Endothelial cell (in vitro differentiated cells): ENCODE results near the gene SMIM34. TPM values are rescaled to one million over a fixed set of nuclear protein-coding genes. Genes with fewer than 3 reads are reported as not detected.

Source experiments
- DNase-seq: peaks from one replicate; pipeline ENCODE4 v3.0.0; 2021; ENCODE audit warnings: low spot score
- H3K27ac Mint-ChIP-seq: one replicate; pipeline ENCODE4 v1.8.0; 2021; ENCODE audit warnings: mixed read lengths, inconsistent platforms; ENCODE audit not compliant: unreplicated experiment
- H3K27me3 Mint-ChIP-seq: one replicate; pipeline ENCODE4 v1.8.0; 2021; ENCODE audit warnings: mild to moderate bottlenecking, moderate library complexity, mixed read lengths, inconsistent platforms; ENCODE audit not compliant: unreplicated experiment
- H3K36me3 Mint-ChIP-seq: one replicate; pipeline ENCODE4 v1.8.0; 2021; ENCODE audit warnings: mild to moderate bottlenecking, low read depth, mixed read lengths, inconsistent platforms; ENCODE audit not compliant: unreplicated experiment
- H3K4me1 Mint-ChIP-seq: one replicate; pipeline ENCODE4 v1.8.0; 2021; ENCODE audit warnings: mild to moderate bottlenecking, mixed read lengths, inconsistent platforms; ENCODE audit not compliant: unreplicated experiment
- H3K4me3 Mint-ChIP-seq: one replicate; pipeline ENCODE4 v1.8.0; 2021; ENCODE audit warnings: mild to moderate bottlenecking, mixed read lengths, inconsistent platforms; ENCODE audit not compliant: unreplicated experiment
- H3K9me3 Mint-ChIP-seq: one replicate; pipeline ENCODE4 v1.8.0; 2021; ENCODE audit warnings: mixed read lengths, inconsistent platforms; ENCODE audit not compliant: unreplicated experiment
- CTCF ChIP-seq: fragments of 200-600 bp; sonication (generic); IDR thresholded peaks from one replicate; pipeline ENCODE4 v1.5.0; 2021; ENCODE audit warnings: antibody characterized with exemption; ENCODE audit not compliant: unreplicated experiment
- total RNA-seq: library from RNA; stranded (reverse); fragmentation: NEBNext Ultra II Directional; extraction: Animal tissue kit (Norgen Biotek cat#: 25700); gene quantifications from one replicate; pipeline ENCODE4 v1.2.1, GENCODE V29; 2021; ENCODE audit not compliant: unreplicated experiment

The SMIM34 gene
- total RNA-seq, 1 donor from 2014 or later: not detected

- H3K9me3 Mint-ChIP-seq: no peaks in the 10 kb centered on the region
- H3K27ac Mint-ChIP-seq: no peak overlapping the region
- no peaks in the 10 kb centered on the region for H3K27me3 Mint-ChIP-seq
- no peak for TF ChIP-seq CTCF
- H3K4me3 Mint-ChIP-seq: no peak overlapping the region
- no peak for DNase-seq
- no peaks in the 10 kb centered on the region for H3K36me3 Mint-ChIP-seq
- peaks cover 4% of the 10 kb centered on the region for H3K4me1 Mint-ChIP-seq
Observed at GRCh38 chr21:34372321-34372720, 51.4 kb downstream of the SMIM34 start.

GRCh38 chr21:34369741-34370140 is 54.0 kb downstream of the SMIM34 start:
- Mint-ChIP-seq H3K27me3 (no peaks in the 10 kb centered on the region), H3K4me1 (peaks cover 4% of the 10 kb centered on the region), H3K9me3 (no peaks in the 10 kb centered on the region), H3K4me3 (no peak overlapping the region), H3K27ac (no peak overlapping the region), H3K36me3 (no peaks in the 10 kb centered on the region)
- no peak for TF ChIP-seq CTCF
- no peak for DNase-seq

Other genes starting within 250 kb of the SMIM34 start
- gene KCNE2, start 59.9 kb downstream of the SMIM34 start, total RNA-seq: not detected
- gene SMIM11, start 48.4 kb downstream of the SMIM34 start, total RNA-seq: 2.0 TPM
- 0.26 TPM for gene KCNE1, start 88.3 kb upstream of the SMIM34 start, total RNA-seq
- 9.1 TPM for gene RCAN1, start 191.2 kb upstream of the SMIM34 start, total RNA-seq
- 5.4 TPM for gene CLIC6, start 245.0 kb upstream of the SMIM34 start, total RNA-seq